ENCODE data around the gene RELCH. TPM values are rescaled to one million over a fixed set of nuclear protein-coding genes. Genes with fewer than 3 reads are reported as not detected.

RELCH gene
- total and polyA plus RNA-seq, 2 experiments from 2014 or later = 8.6 to 38.6 TPM

GRCh38 chr18:62324917-62325805, 138.1 kb downstream of the RELCH start, which contains the start of gene TNFRSF11A:
TSS of gene TNFRSF11A (plus strand) at chr18:62325310. CDS start at chr18:62325353, 43 bp downstream.
- Histone ChIP-seq H3K9ac (no peak within 1 kb of the TSS), H3K4me3 (peak within 1 kb of the TSS; percentile 63), H3K9me2 (ENCODE audit: insufficient read depth) (no peaks in the 10 kb centered on the region), H3K9me3 (ENCODE audit: low read depth) (no peaks in the 10 kb centered on the region), H3K79me2 (ENCODE audit: insufficient read depth) (no peaks in the 10 kb centered on the region), H3K4me2 (ENCODE audit: unreplicated experiment) (peak within 1 kb of the TSS; percentile 67), H2AFZ (peak within 1 kb of the TSS; percentile 37), H3K27me3 (replicated peaks; ENCODE audit: insufficient read depth) (peaks cover 61% of the 10 kb centered on the region), H3F3A (ENCODE audit: insufficient read depth) (peaks cover 15% of the 10 kb centered on the region), H3K27ac (no peak within 1 kb of the TSS), H4K20me1 (ENCODE audit: insufficient read depth) (no peaks in the 10 kb centered on the region), H3K4me1 (ENCODE audit: insufficient read depth) (peaks cover 11% of the 10 kb centered on the region), H3K36me3 (ENCODE audit: low read depth) (no peaks in the 10 kb centered on the region)
- TF ChIP-seq EZH2 (IDR thresholded peaks at IDR 0.05; ENCODE audit: insufficient read depth, poor library complexity, severe bottlenecking) = no peak
- peak; percentile 66; the same call in 1 of the 2 replicates for TF ChIP-seq EZH2phosphoT487 (IDR thresholded peaks at IDR 0.05; ENCODE audit: insufficient read depth, low read depth)
- peak; percentile 44 for DNase-seq
- in situ Hi-C loops (cut with MboI) = no loop called here
- 3% methylated on average over 45 to 75 of the region's 99 CpGs for WGBS, 2 experiments (ENCODE audit: low coverage in 1 of 2, low lambda C conversion rate in 2 of 2, missing lambda C conversion rate in 2 of 2)

- H3K79me2 ChIP-seq (ENCODE audit: insufficient read depth) = no peaks in the 10 kb centered on the region
- H3K27ac ChIP-seq = no peak overlapping the region
- H3K27me3 ChIP-seq (replicated peaks; ENCODE audit: insufficient read depth) = peaks cover 61% of the 10 kb centered on the region
- TF ChIP-seq EZH2phosphoT487 (IDR thresholded peaks at IDR 0.05; ENCODE audit: insufficient read depth, low read depth) (peak; percentile 53; the same call in 1 of the 2 replicates), EZH2 (IDR thresholded peaks at IDR 0.05; ENCODE audit: insufficient read depth, poor library complexity, severe bottlenecking) (peak; percentile 96)
- peak overlapping the region; percentile 37 for H2AFZ ChIP-seq
- H3K9ac ChIP-seq = no peak overlapping the region
- H3K4me2 ChIP-seq (ENCODE audit: unreplicated experiment) = peak overlapping the region; percentile 67
- no peaks in the 10 kb centered on the region for H3K9me3 ChIP-seq (ENCODE audit: low read depth)
- H4K20me1 ChIP-seq (ENCODE audit: insufficient read depth) = no peaks in the 10 kb centered on the region
- H3K36me3 ChIP-seq (ENCODE audit: low read depth) = no peaks in the 10 kb centered on the region
- H3K4me1 ChIP-seq (ENCODE audit: insufficient read depth) = peaks cover 14% of the 10 kb centered on the region
- no peaks in the 10 kb centered on the region for H3K9me2 ChIP-seq (ENCODE audit: insufficient read depth)
- peak; percentile 48 for DNase-seq
- in situ Hi-C loops (cut with MboI) = no loop called here
- peaks cover 15% of the 10 kb centered on the region for H3F3A ChIP-seq (ENCODE audit: insufficient read depth)
- WGBS, 2 experiments (ENCODE audit: low coverage in 1 of 2, low lambda C conversion rate in 2 of 2, missing lambda C conversion rate in 2 of 2) = 4 to 5% methylated on average over 45 of the region's 45 CpGs
- H3K4me3 ChIP-seq = peak overlapping the region; percentile 63
These were observed 139.0 kb downstream of the RELCH start for GRCh38 chr18:62325806-62326645.

GRCh38 chr18:62326646-62327348, 139.7 kb downstream of the RELCH start:
- peaks cover 14% of the 10 kb centered on the region for H3K4me1 ChIP-seq (ENCODE audit: insufficient read depth)
- peaks cover 61% of the 10 kb centered on the region for H3K27me3 ChIP-seq (replicated peaks; ENCODE audit: insufficient read depth)
- no peak overlapping the region for H3K27ac ChIP-seq
- H3F3A ChIP-seq (ENCODE audit: insufficient read depth) = peaks cover 15% of the 10 kb centered on the region
- no peaks in the 10 kb centered on the region for H3K9me2 ChIP-seq (ENCODE audit: insufficient read depth)
- no peaks in the 10 kb centered on the region for H4K20me1 ChIP-seq (ENCODE audit: insufficient read depth)
- no peak overlapping the region for H3K9ac ChIP-seq
- in situ Hi-C loops (cut with MboI) = no loop called here
- no peak overlapping the region for H2AFZ ChIP-seq
- no peaks in the 10 kb centered on the region for H3K36me3 ChIP-seq (ENCODE audit: low read depth)
- TF ChIP-seq EZH2phosphoT487 (IDR thresholded peaks at IDR 0.05; ENCODE audit: insufficient read depth, low read depth) (no peak), EZH2 (IDR thresholded peaks at IDR 0.05; ENCODE audit: insufficient read depth, poor library complexity, severe bottlenecking) (no peak)
- DNase-seq = peak; percentile 9
- peak overlapping the region; percentile 67 for H3K4me2 ChIP-seq (ENCODE audit: unreplicated experiment)
- no peaks in the 10 kb centered on the region for H3K79me2 ChIP-seq (ENCODE audit: insufficient read depth)
- H3K4me3 ChIP-seq = no peak overlapping the region; the same call in 1 of the 2 replicates
- H3K9me3 ChIP-seq (ENCODE audit: low read depth) = no peaks in the 10 kb centered on the region
- 36 to 39% methylated on average over 11 to 12 of the region's 12 CpGs for WGBS, 2 experiments (ENCODE audit: low coverage in 1 of 2, low lambda C conversion rate in 2 of 2, missing lambda C conversion rate in 2 of 2)

- Histone ChIP-seq H3K4me3 (no peak overlapping the region), H4K20me1 (ENCODE audit: insufficient read depth) (no peaks in the 10 kb centered on the region), H3K4me2 (ENCODE audit: unreplicated experiment) (no peak overlapping the region), H3K9me2 (ENCODE audit: insufficient read depth) (no peaks in the 10 kb centered on the region), H3K79me2 (ENCODE audit: insufficient read depth) (no peaks in the 10 kb centered on the region), H3F3A (ENCODE audit: insufficient read depth) (peaks cover 15% of the 10 kb centered on the region), H3K36me3 (ENCODE audit: low read depth) (no peaks in the 10 kb centered on the region), H2AFZ (no peak overlapping the region), H3K27ac (no peak overlapping the region), H3K9me3 (ENCODE audit: low read depth) (no peaks in the 10 kb centered on the region), H3K9ac (no peak overlapping the region), H3K27me3 (replicated peaks; ENCODE audit: insufficient read depth) (peaks cover 50% of the 10 kb centered on the region), H3K4me1 (ENCODE audit: insufficient read depth) (peaks cover 14% of the 10 kb centered on the region)
- WGBS, 2 experiments (ENCODE audit: low coverage in 1 of 2, low lambda C conversion rate in 2 of 2, missing lambda C conversion rate in 2 of 2) = 89 to 97% methylated on average over 5 to 7 of the region's 7 CpGs
- no peak for TF ChIP-seq EZH2phosphoT487 (IDR thresholded peaks at IDR 0.05; ENCODE audit: insufficient read depth, low read depth)
- TF ChIP-seq EZH2 (IDR thresholded peaks at IDR 0.05; ENCODE audit: insufficient read depth, poor library complexity, severe bottlenecking) = no peak
- in situ Hi-C loops (cut with MboI) = no loop called here
- no peak for DNase-seq
These were observed 140.9 kb downstream of the RELCH start for GRCh38 chr18:62327977-62328376.
